ENCODE data around the gene ISCA2.
"Not testable (repeated sequence)": the region's sequence is repeated elsewhere in the genome, so short reads cannot be mapped to it uniquely, and the experiment has no call there.

The ISCA2 gene

GRCh38 chr14:74535756-74536325, 42.3 kb downstream of the ISCA2 start:
- TF ChIP-seq, protein P1, sequence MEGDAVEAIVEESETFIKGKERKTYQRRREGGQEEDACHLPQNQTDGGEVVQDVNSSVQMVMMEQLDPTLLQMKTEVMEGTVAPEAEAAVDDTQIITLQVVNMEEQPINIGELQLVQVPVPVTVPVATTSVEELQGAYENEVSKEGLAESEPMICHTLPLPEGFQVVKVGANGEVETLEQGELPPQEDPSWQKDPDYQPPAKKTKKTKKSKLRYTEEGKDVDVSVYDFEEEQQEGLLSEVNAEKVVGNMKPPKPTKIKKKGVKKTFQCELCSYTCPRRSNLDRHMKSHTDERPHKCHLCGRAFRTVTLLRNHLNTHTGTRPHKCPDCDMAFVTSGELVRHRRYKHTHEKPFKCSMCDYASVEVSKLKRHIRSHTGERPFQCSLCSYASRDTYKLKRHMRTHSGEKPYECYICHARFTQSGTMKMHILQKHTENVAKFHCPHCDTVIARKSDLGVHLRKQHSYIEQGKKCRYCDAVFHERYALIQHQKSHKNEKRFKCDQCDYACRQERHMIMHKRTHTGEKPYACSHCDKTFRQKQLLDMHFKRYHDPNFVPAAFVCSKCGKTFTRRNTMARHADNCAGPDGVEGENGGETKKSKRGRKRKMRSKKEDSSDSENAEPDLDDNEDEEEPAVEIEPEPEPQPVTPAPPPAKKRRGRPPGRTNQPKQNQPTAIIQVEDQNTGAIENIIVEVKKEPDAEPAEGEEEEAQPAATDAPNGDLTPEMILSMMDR (IDR thresholded peaks at IDR 0.05; ENCODE audit: low read depth, low read length, missing control alignments), result no peak
- DNase-seq (ENCODE audit: low read depth), result no peak
- H3K4me3 ChIP-seq (ENCODE audit: low read depth, low read length), result no peak overlapping the region

DNA sequence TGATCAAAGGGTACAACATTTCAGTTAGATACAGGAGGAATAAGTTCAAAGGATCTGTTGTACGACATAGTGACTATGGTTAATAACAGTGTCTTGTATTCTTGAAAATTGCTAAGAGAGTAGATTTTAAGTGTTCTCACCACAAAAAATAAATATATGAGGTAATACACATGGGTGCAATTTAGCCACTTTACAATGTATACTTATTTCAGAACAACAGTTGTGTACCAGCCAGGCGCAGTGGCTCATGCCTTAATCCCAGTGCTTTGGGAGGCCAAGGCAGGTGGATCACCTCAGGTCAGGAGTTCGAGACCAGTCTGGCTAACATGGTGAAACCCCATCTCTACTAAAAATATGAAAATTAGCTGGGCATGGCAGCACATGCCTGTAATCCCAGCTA, 42.8 kb downstream of the ISCA2 start:
- H3K4me3 ChIP-seq (ENCODE audit: low read depth, low read length); DNase-seq (ENCODE audit: low read depth): not testable (repeated sequence)

DNA sequence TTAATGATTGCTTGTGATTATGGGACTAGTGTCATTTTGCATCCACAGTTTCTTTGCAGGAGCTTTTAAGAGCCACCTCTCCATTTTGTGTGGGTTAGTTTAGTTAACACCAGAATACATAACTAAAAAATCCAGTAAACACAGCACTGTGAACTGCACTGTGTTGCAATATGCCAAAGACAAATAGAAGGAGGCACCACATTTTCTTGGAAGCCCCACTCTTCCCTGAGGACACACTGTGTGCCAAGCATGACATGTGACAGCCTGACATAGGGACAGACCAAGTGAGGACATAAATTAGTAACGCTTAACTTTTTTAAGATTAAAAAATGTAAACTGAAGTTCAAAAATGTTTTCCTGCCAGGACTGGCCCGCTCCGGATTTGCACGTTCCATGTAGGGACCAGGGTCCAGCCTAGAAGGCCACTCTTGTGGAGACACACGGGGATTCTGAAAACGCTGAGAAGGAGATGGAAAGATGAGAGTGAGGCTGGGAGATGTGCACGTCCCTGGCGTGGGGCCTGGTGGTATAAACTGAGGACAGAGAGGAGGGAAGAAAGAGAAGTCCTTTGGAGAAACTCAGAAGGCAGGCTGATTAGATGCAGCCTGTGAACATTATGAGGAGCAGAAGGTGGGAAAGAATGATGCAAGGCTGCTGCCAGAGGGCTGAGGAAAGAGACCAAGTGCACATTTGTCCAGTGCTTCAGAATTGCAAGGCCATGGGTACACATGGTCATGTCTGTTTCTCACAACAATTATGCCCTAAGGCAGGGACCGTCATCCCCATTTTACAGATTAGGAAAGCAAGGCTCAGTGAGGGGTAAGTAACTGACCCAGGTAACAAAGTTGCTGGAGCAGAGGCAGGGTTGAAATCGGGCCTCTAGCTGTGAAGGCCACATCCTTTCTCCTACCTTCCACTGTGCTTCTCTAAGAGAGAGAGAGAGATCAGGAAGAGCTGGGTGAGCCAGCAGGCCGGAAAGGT, 45.1 kb downstream of the ISCA2 start:
- TF ChIP-seq, protein P1 (IDR thresholded peaks at IDR 0.05; ENCODE audit: low read depth, low read length, missing control alignments), result no peak
- no peak overlapping the region for H3K4me3 ChIP-seq (ENCODE audit: low read depth, low read length)
- DNase-seq (ENCODE audit: low read depth), result no peak

DNA sequence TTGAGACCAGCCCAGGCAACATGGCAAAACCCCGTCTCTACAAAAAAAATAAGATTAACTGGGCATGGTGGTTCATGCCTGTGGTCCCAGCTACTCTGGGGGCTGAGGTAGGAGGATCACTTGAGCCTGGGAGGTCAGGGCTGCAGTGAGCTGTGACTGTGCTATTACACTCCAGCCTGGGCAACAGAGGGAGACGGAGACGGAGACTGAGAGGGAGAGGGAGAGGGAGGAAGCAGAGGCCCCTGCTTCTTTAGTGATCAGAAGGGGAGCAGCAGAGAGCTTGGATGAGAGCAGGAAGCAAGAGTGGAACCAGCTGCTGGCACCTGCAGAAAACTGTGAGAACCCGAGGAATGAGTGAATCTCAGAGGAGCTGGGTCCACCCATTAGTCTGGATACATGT, 45.9 kb downstream of the ISCA2 start:
- no peak for DNase-seq (ENCODE audit: low read depth)
- TF ChIP-seq, protein P1 (IDR thresholded peaks at IDR 0.05; ENCODE audit: low read depth, low read length, missing control alignments), result no peak
- H3K4me3 ChIP-seq (ENCODE audit: low read depth, low read length), result no peak overlapping the region

DNA sequence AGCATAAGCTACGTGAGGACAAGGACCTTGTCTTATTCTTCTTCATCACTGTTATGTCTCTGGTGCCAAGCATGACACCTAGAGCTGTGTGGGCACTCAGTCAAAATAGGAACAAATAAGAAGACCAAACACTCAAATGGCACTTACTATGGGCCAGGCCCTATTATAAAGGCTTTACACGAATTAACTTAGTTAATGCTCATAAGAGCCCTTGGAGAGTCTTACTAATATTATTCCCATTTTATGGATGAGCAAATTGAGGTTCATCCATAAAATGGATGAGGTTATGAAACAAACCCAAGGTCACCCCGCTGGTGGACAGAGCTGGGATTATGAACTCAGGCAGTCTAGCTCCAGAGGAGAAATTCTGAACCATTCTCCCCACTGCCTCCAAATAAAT, 47.7 kb downstream of the ISCA2 start:
- H3K4me3 ChIP-seq (ENCODE audit: low read depth, low read length), result no peak overlapping the region
- TF ChIP-seq, protein P1 (IDR thresholded peaks at IDR 0.05; ENCODE audit: low read depth, low read length, missing control alignments), result no peak
- no peak for DNase-seq (ENCODE audit: low read depth)

- no peak for DNase-seq (ENCODE audit: low read depth)
- H3K4me3 ChIP-seq (ENCODE audit: low read depth, low read length), result no peak overlapping the region
- TF ChIP-seq, protein P1 (IDR thresholded peaks at IDR 0.05; ENCODE audit: low read depth, low read length, missing control alignments), result no peak
These were observed 48.6 kb downstream of the ISCA2 start for GRCh38 chr14:74542056-74542685.

- no peak for DNase-seq (ENCODE audit: low read depth)
- no peak overlapping the region for H3K4me3 ChIP-seq (ENCODE audit: low read depth, low read length)
- TF ChIP-seq, protein P1 (IDR thresholded peaks at IDR 0.05; ENCODE audit: low read depth, low read length, missing control alignments), result no peak
These were observed 50.3 kb downstream of the ISCA2 start for GRCh38 chr14:74543771-74544438.
